M059J (cell line): ENCODE results near the gene RNF121. TPM values are rescaled to one million over a fixed set of nuclear protein-coding genes. Genes with fewer than 3 reads are reported as not detected.

Experiments
- DNase-seq: peaks from one replicate; pipeline ENCODE4 v3.0.0-alpha.2; 2012; ENCODE audit warnings: low read depth
- total RNA-seq: library from RNA; depleted of rRNA; stranded (reverse); fragments of >200 nt; shearing (Covaris generic); gene quantifications from 2 replicates; pipeline ENCODE4 v1.2.3, GENCODE V29; 2014

Gene RNF121
- total RNA-seq, 1 experiment from 2014 or later = 33.4 TPM

DNA sequence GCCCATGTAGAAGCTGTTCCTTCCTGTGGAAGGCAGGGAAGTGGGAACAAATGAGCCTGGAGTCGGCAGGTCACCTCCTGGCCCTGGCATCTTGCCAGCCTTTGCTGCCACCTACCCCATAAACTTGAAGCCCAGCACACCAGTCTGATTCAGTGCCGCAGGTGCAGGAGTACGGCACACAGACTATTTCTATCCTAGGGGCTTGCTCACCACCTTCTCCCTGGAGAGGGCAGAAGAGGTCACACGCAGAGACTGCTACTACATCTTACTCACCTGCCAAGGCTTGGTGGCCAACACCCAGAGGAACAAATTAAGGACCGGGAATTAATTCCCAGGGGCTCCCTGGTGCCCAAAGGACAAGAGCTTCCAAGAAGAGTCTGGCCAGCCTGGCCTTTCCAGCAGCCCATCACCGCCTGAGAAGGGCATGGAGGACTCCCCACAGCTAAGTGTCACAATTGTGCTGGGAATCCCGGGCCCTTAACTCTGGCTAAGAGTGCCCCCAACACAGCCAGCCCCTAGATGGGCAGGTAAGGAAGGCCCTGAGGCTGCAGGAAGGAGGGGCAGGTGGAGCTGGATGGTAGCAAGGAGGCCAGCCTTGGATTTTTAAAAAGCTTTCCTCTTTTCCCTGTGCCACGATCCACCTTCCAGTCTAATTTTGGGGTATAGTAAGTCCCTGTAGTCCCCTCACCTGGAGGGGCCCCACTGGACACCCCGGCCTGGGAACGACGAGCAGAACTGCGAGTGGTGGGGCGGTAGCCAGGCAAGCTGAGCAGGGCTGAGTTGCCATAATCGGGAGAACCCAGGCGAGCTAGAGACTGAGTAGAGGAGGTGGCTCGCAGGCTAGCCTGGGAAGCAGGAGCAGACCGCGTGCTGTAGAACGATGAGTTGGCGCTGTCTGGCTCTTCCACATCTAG, 76.8 kb downstream of the RNF121 start:
- DNase-seq = no peak

GRCh38 chr11:72006309-72007088, 77.7 kb downstream of the RNF121 start:
- no peak for DNase-seq

DNA sequence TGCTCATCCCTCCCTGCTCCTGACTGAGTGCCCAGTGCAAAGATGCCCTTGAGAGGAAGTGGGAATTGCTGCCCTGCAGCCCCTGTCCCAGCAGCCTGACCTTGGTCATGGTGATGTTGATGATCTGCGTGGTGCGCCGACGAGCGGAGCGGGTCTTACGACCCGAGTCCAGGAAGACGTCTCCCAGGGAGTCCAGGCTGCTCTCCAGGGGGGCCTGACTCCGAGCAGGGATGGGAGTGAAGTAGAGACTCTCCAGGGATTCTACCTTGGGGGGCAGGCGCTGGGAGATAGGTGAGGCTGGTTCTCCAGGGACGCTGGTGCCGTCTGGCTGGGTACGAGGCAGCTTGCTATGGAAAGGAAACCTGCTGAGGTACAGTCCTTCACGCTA, 78.2 kb downstream of the RNF121 start:
- DNase-seq = no peak

GRCh38 chr11:72007587-72007986, 78.7 kb downstream of the RNF121 start:
- no peak for DNase-seq

DNA sequence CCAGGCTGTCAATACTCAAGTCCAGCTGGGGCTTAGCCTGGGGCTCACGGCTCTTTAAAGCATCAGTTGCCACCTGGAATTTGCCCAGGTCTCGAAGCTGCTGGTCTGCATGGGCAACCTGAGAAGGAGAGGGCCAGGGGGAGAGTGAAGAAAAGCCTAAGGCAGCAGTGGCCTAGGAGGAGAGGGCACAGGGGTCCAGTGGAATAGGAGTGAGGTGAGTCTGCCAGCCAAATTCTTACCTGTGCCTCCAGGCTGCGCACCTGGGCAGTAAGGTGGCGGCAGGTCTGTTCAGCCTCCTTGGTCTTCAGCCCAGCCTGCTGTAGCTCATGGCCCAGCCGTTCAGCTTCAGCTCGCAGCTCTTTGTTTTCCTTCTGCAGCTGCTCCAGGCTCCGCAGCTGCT, 79.9 kb downstream of the RNF121 start:
- DNase-seq = no peak

GRCh38 chr11:72009156-72009555, 80.3 kb downstream of the RNF121 start:
- no peak for DNase-seq

DNA sequence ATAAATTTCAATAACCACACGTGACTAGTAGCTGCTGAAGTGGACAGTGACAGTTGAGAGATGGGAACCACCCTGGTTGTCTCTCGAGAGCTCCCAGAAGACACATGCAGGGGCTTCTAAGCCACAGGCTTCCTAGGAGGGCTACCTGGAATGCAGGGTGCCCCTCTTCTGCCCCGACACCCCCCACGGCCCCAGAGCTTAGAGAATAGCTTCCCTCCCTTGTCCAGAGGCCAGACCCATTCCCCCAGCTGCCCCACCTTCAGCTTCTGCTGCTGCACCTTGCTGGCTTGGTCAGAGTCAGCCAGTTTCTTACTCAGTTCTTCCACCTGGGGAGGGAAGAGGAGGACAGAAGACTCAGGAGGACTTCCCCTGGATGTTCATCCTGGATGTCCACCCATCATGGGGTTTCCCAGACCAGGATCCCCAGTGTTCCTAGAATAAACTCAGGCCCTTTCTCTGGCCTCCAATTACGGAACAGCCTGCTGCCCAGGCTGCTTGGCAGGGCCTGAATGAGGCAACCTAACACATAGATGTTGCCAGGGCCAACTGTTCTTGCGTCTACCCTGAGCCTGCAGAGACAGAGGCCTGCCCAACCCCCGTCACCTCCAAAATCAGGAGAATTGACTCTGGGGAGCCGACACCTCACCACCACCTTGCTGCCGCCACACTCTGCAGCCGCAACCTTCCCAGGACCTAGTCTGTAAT, 81.8 kb downstream of the RNF121 start:
- no peak for DNase-seq

DNA sequence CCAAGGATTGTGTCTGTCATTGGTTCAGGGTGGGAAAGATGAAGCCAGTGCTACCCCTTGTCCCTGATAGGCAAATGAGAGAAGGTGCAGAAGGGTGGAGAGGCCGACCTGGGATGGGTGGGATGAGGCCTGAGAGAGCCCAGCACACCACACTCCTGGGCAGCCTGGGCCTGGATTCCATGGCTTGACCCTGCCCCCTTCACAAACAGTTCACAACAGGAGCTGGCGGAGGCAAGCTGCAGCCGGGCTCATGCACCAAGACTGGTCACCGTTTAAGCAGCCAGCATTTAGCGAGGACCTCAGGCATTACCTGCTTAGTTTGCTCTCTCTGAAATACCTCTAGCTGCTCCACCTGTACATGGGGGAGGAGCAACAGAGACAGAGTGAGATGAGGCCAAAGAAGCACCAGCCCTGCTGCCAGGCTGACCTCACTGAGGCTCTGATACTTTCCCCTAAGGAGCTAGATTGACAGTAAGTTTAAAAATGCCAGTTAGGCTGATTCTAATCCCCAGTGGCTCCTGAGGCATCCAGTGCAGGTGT, 83.3 kb downstream of the RNF121 start:
- no peak for DNase-seq

DNA sequence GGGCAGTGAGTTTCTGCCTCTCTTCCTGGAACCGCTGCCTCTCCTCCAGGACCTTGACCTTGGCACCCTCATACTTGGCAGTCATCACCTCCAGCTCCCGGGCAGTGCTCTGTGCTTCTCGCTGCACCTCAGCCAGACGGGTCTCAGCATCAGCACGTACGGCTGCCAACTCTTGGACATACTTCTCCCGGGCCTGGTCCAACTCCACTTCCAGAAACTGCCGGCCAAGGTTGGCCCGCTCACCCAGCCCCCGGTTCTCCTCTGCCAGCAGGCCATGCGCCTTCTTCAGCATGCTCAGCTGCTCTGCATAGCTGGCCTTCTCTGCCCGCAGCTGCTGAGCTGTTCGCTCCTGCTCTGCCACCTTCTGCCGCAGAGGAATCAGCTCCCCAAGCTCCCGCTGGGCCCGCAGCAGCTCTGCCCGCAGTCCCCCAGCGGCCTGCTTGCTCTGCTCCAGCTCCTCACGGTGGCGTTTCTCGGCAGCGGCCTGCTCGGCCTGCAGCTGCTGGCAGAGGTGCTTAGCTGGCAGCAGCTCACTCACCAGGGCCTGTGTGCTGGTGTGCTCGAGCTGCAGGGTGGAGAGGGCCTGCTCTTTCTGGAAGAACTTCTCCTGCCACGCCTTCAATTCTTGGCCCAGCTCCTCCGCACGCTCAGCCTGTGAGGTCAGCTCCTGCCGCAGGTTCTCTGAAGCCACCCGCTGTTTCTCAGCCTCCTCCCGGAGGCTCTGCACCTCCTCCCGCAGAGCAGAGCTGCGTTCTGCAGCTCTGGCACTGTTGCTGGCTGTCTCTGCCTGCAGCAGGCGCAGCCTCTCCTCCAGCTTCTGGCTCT, 84.3 kb downstream of the RNF121 start:
- DNase-seq = no peak

- no peak for DNase-seq
Observed at GRCh38 chr11:72013765-72014711, 85.2 kb downstream of the RNF121 start.

GRCh38 chr11:72014761-72015320, 86.0 kb downstream of the RNF121 start:
- DNase-seq = no peak

DNA sequence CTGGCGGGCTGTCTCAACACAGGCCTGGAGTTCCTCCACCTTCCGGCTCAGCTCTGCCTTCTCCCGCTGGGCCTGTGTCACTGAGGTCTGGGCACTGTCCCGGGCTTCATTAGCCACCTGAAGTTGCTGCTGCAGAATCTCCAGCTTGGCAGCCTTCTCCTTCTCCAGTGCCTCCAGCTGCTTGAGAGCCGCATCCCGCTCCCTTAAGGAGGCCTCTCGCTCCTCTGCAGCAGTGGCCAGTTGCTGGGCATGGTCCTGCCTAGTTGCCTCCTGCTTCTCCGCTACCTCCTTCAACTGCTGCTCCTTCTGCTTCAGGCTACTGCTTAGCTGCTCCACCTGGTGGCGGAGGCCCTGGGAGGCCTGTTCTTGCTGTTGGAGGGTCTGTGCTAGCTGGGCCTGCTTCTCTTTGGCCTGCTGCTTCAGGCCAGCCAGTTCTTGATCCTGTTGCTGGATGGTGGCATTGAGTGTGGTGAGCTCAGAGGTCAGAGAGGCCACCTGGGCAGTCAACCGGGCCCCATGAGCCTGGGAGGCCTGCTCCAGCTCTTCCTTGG, 86.7 kb downstream of the RNF121 start:
- DNase-seq = no peak

- no peak for DNase-seq
Observed at GRCh38 chr11:72018171-72018570, 89.3 kb downstream of the RNF121 start.

DNA sequence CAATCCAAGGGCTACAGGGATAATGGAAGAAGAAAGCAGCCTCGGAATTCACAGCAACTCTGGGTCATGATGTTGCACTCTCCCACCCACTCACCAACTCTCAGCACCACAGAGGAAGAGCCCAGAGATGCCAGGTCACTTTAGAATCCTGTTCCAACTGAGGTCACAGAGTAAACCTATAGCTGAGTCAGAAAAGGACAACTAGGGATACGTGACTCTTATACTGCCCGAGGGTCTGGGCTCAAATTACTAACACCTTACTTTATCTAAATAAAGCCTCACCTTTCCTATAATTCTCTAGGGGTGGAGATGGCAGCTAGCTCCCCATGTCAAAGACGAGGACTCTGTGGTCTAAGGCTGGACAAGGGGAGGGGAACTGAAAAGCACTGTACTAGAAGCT, 94.5 kb downstream of the RNF121 start:
- no peak for DNase-seq

- DNase-seq = no peak
Observed at GRCh38 chr11:72024069-72024754, 95.4 kb downstream of the RNF121 start.

DNA sequence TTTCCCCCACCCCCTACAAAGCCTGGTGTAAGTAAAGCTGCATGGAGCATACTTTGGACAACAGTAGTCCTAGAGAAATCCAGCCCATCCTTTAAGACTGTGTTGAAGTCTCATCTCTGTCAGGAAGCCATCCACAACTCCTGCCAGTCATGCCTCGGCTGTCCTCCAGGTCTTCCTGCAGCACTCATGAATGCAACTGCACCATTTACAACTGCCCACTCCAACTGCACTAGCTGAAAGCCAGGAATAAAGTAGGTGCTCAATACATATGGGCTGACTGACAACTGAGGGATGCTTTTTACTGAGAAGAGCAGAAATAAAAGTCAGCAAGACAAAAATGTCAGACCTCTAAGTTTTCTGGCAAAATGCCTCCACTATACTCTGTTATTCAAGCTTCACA, 97.2 kb downstream of the RNF121 start:
- no peak for DNase-seq

DNA sequence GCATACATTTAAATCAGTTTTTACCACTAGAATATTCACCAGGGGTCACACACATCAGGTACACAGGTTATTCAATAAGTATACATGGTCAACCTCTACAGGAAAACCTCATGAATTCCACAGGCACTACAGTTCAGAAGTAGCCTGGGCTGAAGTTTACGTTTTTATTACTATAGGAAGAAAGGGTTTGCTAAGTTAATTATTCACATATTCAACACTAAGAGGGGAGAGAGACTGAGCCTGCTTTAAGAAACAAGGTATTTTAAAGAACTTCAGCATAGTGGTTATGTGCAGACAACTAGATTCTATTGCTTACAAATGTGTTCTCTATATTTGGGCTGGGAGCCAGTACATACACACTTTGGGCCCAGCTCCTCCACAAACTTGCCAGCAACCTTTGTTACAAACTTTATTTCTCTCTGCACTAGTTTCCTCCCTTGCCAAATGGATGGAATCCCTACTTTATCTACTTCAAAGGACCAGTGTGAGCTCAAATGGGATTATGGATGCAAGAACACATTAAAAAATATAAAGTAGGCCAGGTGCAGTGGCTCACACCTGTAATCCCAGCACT, 101.7 kb downstream of the RNF121 start:
- no peak for DNase-seq

GRCh38 chr11:72036687-72037086, 107.8 kb downstream of the RNF121 start:
- no peak for DNase-seq
